GM18870 (cell line): ENCODE data around the gene TRIM47.
A peak's percentile ranks its signal among the peaks of the same experiment; 100 is the strongest.
"Not testable (repeated sequence)": the region's sequence is repeated elsewhere in the genome, so short reads cannot be mapped to it uniquely, and the experiment has no call there.

Experiments
- ATAC-seq: cut with Tn5 transposase; IDR thresholded peaks from one replicate; pipeline ENCODE4 v1.9.1; 2021; ENCODE audit warnings: moderate library complexity; ENCODE audit not compliant: unreplicated experiment

The TRIM47 gene

DNA sequence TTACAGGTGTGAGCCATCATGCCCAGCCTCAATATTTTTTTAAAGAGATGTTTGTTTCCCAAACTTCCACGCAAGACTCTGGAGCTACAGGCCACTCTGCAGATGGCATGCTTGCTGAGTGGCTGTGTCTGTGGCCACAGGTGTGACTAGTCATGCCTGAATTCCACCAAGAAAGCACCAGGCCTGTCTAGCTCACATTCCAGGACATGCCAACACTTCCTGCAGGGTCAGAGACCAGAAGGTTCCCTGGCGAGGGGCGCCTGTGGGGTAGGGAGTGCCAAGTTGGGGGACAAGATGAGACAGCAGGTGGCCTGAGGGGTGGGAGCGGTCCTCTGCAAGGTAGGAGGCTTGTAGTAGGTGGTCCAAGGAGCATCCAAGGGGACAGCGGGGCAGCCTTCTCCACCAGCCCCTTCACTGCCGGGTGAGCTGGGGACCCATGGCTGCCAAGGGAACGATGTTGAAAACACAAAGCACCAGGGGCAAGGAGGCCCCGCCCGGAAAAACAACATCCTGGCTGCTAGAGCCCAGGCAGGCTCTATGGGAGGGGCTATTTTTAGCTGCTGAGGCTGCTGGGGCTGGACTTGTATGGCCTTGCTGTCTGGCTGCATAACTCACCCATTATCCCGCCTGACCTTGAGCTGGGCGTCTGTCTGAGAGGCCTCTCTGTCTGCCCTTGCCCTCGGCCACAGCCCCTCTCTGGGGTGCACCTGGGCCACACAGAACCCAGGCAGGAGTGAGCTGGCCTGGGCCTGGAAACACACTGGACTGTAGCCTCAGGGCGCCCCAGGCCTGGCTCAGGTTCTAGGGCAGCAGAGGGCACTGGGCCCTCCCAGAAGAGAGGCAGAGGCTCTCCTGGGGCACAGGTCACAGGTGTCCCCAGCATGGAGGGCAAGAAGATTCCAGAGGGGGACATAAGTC, 5.7 kb downstream of the TRIM47 start:
- no peak for ATAC-seq

DNA sequence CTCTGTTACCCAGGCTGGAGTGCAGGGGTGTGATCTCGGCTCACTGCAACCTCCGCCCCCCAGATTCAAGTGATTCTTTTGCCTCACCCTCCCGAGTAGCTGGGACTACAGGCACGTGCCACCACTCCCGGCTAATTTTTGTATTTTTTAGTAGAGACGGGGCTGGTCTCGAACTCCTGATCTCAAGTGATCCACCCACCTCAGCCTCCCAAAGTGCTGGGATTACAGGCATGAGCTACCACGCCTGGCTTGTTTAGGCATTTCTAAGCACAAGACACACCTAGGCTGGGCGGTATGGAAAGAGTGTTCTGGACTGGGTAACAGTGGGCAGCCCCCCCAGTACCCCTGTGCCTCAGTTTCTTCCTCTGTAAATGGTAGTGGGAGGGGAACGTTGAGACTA, 8.2 kb downstream of the TRIM47 start:
- not testable (repeated sequence) for ATAC-seq

DNA sequence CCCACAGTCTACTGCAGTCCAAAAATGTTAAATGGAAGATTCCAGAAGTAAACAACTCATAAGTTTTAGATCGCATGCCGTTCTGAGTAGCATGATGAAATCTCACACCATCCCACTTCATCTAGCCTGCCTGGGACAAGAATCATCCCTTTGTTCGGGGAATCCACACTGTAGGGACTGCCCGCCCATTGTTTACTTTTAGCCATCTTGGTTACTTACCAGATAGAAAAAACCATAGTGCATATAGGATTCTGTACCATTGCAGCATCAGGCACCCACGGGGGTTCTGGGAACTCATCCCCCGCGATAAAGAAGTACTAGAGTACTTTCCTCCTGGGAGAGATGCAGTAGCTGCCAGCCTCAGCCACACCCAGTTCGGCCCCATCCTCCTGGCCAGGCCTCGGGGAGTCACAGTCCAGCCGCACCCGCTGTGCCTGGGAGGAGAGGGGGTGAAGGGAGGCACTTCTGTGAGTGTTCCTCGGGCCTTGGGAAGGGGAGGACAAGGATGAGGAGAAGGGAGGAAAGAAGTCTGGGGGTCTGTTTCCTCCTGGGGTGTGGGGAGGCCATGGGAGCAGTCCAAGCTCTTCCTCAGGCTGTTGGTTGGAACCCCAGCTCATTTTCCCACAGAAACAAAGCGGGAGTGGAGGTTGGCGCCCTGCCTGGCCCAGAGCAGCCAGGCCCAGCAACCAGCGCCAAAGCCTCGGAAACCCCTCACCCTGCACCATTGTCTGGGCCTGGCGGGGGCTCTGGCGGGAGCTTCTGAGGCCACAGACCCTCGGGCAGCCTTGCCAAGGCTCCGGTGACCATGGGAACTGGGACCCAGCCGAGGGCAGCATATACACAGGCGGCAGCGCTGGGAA, 8.9 kb downstream of the TRIM47 start:
- ATAC-seq, result no peak

DNA sequence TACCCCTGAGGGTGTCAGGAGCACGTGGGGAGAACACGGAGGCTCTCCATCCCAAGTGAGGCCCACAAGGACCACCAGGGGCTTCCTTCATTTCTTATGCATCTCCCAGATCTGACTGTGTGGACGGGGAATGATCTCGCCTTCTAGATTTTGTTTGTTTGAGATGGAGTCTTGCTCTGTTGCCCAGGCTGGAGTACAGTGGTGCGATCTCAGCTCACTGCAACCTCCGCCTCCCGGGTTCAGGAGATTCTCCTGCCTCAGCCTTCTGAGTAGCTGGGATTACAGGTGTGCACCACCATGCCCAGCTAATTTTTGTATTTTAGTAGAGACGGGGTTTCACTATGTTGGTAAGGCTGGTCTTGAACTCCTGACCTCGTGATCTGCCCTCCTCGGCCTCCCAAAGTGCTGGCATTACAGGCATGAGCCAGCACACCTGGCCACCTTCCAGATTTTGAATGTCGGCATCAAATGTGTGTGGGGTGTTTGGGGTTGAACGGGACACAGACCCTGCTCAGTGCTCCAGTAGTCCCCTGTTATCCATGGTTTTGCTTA, 9.6 kb downstream of the TRIM47 start:
- not testable (repeated sequence) for ATAC-seq

DNA sequence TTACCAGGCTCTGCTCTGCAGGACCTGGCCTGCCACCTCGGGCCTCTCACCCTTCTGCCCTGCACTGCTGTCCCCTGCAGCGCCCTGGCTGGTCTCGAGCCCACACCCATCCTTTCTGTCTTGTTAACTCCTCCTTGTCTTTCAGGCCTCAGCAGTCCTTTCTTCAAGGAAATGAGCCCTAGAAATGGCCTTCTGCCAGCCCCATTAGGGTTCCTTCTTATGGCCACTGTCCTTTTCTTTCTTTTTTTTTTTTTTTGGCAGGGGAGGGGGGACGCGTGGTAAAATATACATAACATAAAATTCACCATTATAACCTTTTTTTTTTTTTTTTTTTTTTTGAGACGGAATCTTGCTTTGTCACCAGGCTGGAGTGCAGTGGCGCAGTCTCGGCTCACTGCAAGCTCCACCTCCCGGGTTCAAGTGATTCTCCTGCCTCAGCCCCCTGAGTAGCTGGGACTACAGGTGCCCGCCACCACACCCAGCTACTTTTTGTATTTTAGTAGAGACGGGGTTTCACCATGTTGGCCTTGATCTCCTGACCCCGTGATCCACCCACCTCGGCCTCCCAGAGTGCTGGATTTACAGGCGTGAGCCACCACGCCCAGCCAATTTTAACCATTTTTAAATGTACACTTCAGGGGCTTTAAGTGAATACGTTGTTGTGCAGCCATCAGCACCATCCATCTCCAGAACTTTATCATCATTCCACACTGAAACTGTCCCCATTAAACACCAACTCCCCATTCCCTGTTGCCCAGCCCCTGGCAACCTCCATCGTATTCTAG, 12.8 kb downstream of the TRIM47 start:
- ATAC-seq, result not testable (repeated sequence)

DNA sequence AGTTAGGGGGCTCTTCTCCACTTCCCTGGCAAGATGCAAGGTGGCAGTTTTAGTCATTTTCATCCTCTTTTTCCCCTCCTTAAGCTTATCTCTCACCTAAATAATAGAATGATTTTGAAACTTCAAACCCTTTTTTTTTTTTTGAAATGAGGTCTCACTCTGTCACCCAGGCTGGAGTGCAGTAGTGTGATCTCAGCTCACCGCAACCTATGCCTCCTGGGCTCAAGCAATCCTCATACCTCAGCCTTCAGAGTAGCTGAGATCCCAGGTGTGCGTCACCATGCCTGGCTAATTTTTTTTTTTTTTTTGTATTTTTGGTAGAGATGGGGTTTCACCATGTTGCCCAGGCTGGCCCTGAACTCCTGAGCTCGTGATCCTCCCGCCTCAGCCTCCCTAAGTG, 13.5 kb downstream of the TRIM47 start:
- peak; percentile 24 for ATAC-seq

DNA sequence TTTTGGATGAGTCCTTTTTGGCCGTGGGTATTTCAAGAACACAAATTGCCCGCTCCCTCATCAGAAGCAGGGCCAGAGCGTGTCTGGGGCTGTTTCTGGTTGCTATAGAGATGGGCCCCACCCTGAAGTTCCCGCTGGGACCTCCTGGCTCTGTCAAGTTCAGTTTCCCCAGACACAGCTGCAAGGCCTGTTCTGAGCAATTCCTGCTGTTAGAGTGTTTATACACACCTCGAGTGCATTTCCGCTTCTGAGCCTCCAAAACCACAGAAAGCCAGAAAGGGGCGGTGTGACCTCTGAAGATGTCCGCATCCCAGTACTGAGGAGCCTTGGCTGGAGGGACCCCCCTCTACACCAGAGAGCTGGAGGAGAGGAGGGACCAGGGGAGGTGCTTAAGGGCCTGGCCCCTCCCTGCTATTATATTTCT, 13.9 kb downstream of the TRIM47 start:
- ATAC-seq, result peak; percentile 86

DNA sequence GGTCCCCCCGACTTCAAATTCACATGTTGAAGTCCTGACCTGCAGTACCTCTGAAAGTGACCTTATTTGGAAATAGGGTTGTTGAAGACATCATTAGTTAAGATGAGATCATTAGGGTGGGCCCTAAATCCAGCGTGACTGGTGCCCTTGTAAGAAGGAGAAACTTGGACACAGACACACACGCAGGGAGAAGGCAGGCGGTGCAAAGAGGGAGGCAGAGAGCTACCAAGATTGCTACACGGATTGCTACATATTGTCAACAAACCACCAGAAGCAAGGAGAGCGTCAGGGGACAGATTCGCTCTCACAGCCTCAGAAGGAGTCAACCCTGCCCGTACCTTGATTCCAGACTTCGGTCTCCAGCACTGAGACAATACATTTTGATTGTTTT, 16.5 kb downstream of the TRIM47 start:
- no peak for ATAC-seq

DNA sequence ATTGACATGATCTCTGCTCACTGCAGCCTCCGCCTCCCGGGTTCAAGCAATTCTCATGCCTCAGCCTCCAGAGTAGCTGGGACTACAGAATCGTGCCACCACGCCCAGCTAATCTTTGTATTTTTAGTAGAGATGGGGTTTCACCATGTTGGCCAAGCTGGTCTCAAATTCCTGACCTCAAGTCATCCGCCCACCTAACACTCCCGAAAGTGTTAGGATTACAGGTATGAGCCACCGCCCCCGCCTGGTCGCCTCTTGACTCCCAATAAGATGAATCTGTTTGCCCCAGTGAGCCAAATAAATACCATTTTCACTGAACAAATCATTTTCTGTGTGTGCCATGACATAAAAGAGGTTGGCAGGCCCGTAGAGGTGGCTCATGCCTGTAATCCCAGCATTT, 19.0 kb downstream of the TRIM47 start:
- not testable (repeated sequence) for ATAC-seq

DNA sequence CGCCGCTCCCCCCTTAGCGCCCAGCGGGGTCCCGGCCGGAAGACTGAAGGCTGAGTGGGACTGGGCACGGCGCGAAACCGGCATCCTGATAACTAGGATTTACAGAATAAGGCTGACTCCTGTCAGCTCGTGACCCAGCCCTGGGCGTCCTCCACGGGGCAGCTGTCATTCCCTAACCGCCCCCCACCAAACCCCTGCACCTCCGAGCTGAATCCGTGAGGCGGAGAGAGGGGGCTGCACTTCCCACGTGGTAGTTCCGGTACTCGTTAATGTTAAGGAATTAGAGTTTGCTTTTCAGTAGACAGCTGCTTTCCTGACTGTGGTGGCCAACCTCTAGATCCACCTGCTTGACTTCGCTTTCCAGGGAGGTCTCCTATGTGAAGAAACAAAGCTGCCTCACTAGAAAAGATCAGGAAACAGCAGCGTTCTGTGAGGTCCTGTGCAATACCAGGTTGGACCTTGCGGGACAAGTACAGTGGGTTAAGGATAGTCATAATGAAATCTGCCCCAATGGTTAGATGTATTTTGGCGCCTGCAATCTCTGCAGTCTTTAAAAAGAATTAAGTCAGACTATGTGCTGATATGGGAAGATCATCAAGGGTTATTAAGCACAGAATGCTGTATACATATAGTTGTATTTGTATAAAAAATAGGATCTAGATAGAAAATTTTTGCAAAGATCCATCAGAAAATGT, 22.2 kb downstream of the TRIM47 start:
- ATAC-seq, result no peak

DNA sequence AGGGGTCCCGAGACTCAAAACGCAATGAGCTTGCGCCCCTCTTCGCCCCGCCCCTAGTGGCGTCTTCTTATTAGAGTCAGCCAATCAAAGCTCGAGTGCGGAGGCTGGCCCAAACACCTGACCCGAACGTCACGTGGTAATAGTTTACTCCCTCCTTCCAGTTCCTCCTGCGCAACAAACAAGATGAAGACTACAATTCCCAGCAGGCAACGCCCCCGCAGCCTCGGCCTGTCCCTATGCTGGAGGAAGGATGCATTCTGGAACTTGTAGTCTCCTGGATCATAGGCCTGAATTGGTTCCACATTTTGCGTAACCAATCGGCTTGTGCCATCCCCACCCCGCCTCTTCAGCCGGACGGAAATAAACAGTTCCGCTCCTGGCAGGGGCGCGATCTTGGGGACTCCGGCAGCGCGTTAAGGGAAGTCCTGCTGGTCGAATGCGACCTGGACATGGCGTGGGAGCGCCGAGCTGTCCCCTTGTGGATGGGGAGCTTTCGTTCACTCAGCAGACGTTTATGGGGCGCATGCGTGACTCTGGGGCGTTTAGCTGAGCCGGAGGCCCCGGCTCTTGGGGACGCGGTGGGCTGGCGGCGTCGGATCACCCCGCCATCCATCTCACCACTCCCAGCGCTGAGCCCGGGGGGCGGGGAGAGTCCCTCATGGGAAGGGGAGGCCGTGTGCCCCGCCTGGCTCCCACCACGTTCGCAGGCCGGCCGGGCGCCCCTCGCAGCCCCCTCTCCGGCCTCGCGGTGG, 22.9 kb downstream of the TRIM47 start, which contains the start of gene WBP2:
Gene WBP2 (minus strand): TSS at position 26 of the 752 bp plus-strand sequence. CDS start 38 bp downstream, outside the sequence.
- peak; percentile 94 for ATAC-seq

DNA sequence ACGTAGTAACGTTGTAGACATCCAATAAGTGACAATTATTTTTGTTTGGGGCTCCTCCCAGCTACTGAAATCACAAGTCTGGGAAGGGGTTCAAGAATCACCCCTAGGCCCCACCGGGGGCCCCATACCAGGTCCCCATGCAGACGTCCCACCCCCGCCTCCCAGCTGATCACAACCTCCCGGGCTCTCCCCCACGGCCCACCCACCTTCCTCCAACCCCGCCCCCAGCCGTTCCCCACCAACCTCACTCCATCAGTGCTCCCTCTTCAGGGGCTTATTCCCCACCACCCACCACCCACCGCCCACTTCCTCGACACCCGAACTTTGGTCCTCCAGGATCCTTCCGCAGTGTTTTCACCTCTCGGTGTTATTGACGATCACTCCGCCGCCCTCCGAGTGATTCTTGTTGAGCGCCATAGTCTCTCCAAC, 23.5 kb downstream of the TRIM47 start:
- no peak for ATAC-seq

DNA sequence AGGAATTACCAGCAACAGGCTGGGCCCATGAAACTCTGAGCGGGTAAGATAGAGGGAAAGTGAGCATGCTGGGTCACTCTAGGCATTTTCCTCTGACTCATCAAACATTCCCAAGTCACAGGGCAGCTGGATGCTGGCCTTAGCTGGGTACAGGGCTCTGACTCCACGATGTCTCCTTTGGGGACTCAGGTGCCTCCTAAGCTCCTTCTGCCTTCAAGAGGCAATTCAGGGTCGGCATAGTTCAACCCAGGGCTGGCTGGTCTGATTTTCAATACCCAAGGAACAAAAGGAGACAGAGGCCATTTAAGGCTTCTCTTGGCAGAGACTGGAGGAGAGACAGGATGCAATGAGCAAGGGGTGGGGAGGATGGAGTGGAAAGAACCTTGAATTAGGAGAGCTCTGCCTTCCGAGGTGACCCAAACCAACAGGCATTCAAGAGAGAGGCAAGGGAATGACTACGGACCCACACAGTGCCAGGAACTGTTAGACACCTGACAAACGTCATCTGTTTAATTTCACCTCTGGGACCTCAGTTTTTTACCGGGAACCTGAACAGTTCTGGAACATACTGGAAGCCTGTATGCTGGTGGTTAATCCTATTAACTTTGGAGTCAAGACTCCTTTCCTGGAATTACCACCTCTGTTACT, 24.2 kb downstream of the TRIM47 start:
- no peak for ATAC-seq

DNA sequence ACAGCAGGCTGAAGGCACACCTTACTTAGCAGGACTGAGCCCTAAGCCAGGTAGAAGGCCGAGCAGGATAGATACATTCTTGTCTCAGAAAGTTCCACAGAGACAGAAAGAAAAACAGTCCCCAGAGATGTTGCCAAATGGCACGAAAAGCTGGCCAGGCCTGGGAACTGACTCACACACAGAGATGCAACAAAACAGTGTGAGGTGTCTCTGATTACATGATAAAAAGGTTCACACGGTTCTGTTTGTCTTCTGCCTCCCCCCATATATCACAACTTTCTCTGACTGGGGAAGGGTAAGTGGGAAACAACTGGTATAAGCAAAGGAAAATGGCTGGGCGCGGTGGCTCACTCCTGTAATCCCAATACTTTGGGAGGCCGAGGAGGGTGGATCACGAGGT, 24.9 kb downstream of the TRIM47 start:
- no peak for ATAC-seq

DNA sequence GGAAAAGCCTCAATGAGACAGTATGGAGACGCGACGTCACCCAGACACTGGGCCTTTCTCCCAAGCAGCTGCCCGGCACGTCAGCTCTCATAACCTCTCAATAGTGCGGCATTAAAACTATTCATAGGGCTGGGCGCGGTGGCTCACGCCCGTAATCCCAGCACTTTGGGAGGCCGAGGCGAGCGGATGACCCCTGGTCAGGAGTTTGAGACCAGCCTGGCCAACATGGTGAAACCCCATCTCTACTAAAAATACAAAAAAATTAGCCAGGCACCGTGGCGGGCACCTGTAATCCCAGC, 26.7 kb downstream of the TRIM47 start:
- ATAC-seq, result not testable (repeated sequence)

DNA sequence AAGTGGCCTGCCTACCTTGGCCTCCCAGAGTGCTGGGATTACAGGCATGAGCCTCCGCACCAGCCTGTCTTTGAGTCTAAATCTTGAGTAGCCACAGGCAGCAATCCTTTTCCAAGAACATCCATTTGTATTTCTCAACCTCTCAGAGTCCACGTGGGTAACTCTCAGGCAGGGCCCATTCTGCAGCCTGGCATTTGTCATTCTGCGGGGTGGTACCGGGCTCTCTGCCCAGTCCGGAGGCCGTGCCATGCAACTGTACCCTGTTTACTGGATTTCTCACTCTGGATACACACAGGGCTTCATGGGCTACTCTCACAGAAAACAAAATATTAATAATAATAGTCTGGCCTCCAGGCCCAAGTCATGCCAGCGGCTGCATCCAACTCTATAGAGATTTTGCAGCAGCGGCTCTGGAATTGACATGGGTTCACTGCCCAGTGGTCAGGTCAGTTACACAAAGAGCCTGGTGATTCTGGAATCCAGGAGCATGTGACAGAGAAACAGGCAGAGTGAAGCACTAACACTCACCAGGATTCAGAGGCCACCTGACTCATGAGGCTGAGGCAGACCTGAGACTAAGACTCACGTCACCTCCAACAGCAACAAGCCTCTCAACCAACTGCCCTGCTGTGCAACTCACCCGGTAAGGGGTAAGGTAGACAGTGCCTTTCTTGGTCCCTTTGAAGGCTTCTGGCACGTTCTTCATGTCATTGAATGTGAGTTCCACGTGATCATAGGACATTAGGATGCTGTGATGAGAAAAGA, 27.3 kb downstream of the TRIM47 start:
- ATAC-seq, result no peak

DNA sequence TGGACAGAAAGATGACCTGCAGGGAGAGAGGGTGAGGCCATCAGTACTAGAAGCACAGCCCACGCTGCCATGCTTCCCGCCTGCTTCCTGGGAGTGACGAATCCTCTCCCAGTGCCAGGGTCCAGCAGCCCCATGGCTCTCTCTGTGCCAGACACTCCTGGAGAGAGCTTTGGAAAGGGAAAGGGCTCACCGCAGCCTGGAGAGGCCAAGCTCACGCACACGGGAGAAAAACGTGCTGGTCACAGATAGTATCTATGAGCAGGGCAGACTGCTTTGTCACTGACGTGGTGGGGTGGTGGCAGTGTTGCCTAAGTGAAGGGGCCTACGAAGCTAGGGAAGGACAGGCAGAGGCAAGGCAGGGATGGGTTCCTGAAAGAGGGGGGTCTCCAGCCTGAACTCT, 28.7 kb downstream of the TRIM47 start:
- ATAC-seq, result no peak

DNA sequence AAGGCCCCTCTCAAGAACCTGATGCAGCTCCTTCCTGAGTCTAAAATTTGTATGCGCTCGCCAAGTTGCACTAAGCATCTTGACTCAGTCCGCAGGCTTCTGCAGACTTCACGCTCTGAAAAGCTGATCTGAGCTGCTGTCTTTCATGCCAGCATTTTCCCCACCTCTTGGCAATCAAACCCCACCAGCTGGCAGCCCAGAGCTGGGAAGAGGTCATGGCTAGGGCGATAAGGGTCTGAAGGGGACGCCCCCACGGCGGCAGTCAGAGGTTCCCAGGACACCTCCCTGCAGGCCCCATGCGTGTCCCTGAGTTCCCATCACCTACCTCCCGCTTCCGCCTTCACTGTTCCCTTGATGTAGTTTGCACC, 29.1 kb downstream of the TRIM47 start:
- ATAC-seq, result no peak
